Thoracic aorta (tissue), 2 donors: ENCODE data around the gene KRTDAP. TPM values are rescaled to one million over a fixed set of nuclear protein-coding genes. Genes with fewer than 3 reads are reported as not detected.

Experiments
- ATAC-seq: fragments of 150-250 bp; one replicate; pipeline ENCODE4 v1.8.0; 2017; ENCODE audit warnings: low read depth; ENCODE audit not compliant: insufficient number of reproducible peaks, low FRiP score
- DNase-seq: peaks from one replicate; pipeline ENCODE4 v3.0.0-alpha.2; 2020; ENCODE audit warnings: low spot score
- H3K27ac ChIP-seq, 2 donors: fragments of 200-600 bp; sonication (generic); 1 replicate in 1 of 2; 2 replicates in 1 of 2; pipeline ENCODE4 v1.5.1; 2016; ENCODE audit warnings: mild to moderate bottlenecking in 2 of 2, moderate library complexity in 2 of 2
- H3K27me3 ChIP-seq: fragments of 200-600 bp; sonication (generic); replicated peaks from 2 replicates; pipeline ENCODE4 v1.6.0; 2016; ENCODE audit warnings: mild to moderate bottlenecking; ENCODE audit not compliant: insufficient read depth
- H3K36me3 ChIP-seq: fragments of 200-600 bp; sonication (generic); one replicate; pipeline ENCODE4 v1.5.1; 2016
- H3K4me1 ChIP-seq, 2 donors: fragments of 200-600 bp; sonication (generic); 1 replicate in 1 of 2; 2 replicates in 1 of 2; pipeline versions ENCODE4 v1.5.1 to v1.6.0; 2016; ENCODE audit warnings: low read depth in 2 of 2, mild to moderate bottlenecking in 1 of 2; ENCODE audit not compliant: control insufficient read depth in 1 of 2
- H3K4me3 ChIP-seq: fragments of 200-600 bp; sonication (generic); 2 replicates; pipeline ENCODE4 v1.5.1; 2016; ENCODE audit warnings: mild to moderate bottlenecking
- H3K9me3 ChIP-seq: fragments of 200-600 bp; sonication (generic); 2 replicates; pipeline ENCODE4 v1.5.1; 2016
- CTCF ChIP-seq: fragments of 200-600 bp; sonication (generic); IDR thresholded peaks from one replicate; pipeline ENCODE4 v1.5.1; 2019; ENCODE audit warnings: antibody characterized with exemption
- total RNA-seq, 2 donors: library from RNA; depleted of rRNA; stranded (reverse); fragments of >200 nt; gene quantifications; one replicate each; pipeline versions ENCODE4 v1.1.0 to v1.2.3, GENCODE V29; 2016

The KRTDAP gene
- total RNA-seq, 2 donors from 2014 or later, result 29.6 TPM; not detected in 1

- ATAC-seq (no peak), DNase-seq (no peak)
- Histone ChIP-seq H3K4me1 (no peaks in the 10 kb centered on the region), H3K27me3 (no peaks in the 10 kb centered on the region), H3K4me3 (no peak overlapping the region), H3K36me3 (no peaks in the 10 kb centered on the region), H3K27ac (no peak overlapping the region), H3K9me3 (no peaks in the 10 kb centered on the region)
- no peak for TF ChIP-seq CTCF
Observed at GRCh38 chr19:35451338-35452096, 38.7 kb downstream of the KRTDAP start.

- TF ChIP-seq CTCF, result no peak
- Histone ChIP-seq H3K4me1 (no peaks in the 10 kb centered on the region), H3K27ac (no peak overlapping the region), H3K4me3 (no peak overlapping the region), H3K36me3 (no peaks in the 10 kb centered on the region), H3K9me3 (no peaks in the 10 kb centered on the region), H3K27me3 (no peaks in the 10 kb centered on the region)
- ATAC-seq (no peak), DNase-seq (no peak)
Observed at GRCh38 chr19:35449359-35450043, 40.8 kb downstream of the KRTDAP start.

GRCh38 chr19:35447606-35448469 is 42.4 kb downstream of the KRTDAP start, which contains the start of gene FFAR2:
TSS of gene FFAR2 (plus strand) at chr19:35448257. CDS start at chr19:35449715, 1,458 bp downstream.
- no peak within 1 kb of the TSS for H3K27ac ChIP-seq
- no peaks in the 10 kb centered on the region for H3K9me3 ChIP-seq
- no peaks in the 10 kb centered on the region for H3K27me3 ChIP-seq
- H3K4me1 ChIP-seq, result no peaks in the 10 kb centered on the region
- no peak for DNase-seq
- H3K4me3 ChIP-seq, result no peak within 1 kb of the TSS
- no peak for TF ChIP-seq CTCF
- no peak for ATAC-seq
- no peaks in the 10 kb centered on the region for H3K36me3 ChIP-seq

- TF ChIP-seq CTCF, result no peak
- Histone ChIP-seq H3K27ac (no peak overlapping the region), H3K27me3 (no peaks in the 10 kb centered on the region), H3K4me1 (no peaks in the 10 kb centered on the region), H3K9me3 (no peaks in the 10 kb centered on the region), H3K36me3 (no peaks in the 10 kb centered on the region), H3K4me3 (no peak overlapping the region)
- no peak for ATAC-seq
- no peak for DNase-seq
Observed at GRCh38 chr19:35445826-35446593, 44.3 kb downstream of the KRTDAP start.
